ENCODE results near the gene ELF1.

ELF1 gene

GRCh38 chr13:41061914-41062837 lies 43.1 kb upstream of the ELF1 start:
- peak overlapping the region; percentile 95 for H3K27ac ChIP-seq (ENCODE audit: low read depth, low read length)

GRCh38 chr13:41061075-41061913 lies 42.2 kb upstream of the ELF1 start, which contains the start of gene WBP4:
WBP4 (plus strand) TSS chr13:41061509; CDS start chr13:41061674, 165 bp downstream.
- TF ChIP-seq CTCF (IDR thresholded peaks at IDR 0.05; ENCODE audit: insufficient read depth, low read length, poor library complexity, severe bottlenecking) (no peak), EZH2phosphoT487 (conservative IDR thresholded peaks at IDR 0.05; ENCODE audit: low read length) (no peak)
- peak within 1 kb of the TSS; percentile 96 for H3K4me2 ChIP-seq (ENCODE audit: low read depth, low read length, poor library complexity, severe bottlenecking)
- H4K20me1 ChIP-seq (ENCODE audit: low read depth, low read length) = no peaks in the 10 kb centered on the region
- no peaks in the 10 kb centered on the region for H3K9me2 ChIP-seq (replicated peaks; ENCODE audit: insufficient read depth, low read length)
- peaks cover 77% of the 10 kb centered on the region for H3K79me2 ChIP-seq (ENCODE audit: insufficient read depth, low read length)
- H3K9ac ChIP-seq (ENCODE audit: low read length) = peak within 1 kb of the TSS; percentile 91
- peak within 1 kb of the TSS; percentile 95 for H3K27ac ChIP-seq (ENCODE audit: low read depth, low read length)
- peaks cover 29% of the 10 kb centered on the region for H3F3A ChIP-seq (ENCODE audit: insufficient read depth)
- H3K36me3 ChIP-seq (ENCODE audit: low read length) = peaks cover 31% of the 10 kb centered on the region
- no peaks in the 10 kb centered on the region for H3K27me3 ChIP-seq (ENCODE audit: low read length)
- H3K9me3 ChIP-seq (ENCODE audit: insufficient read depth, low read length) = no peaks in the 10 kb centered on the region
- peak within 1 kb of the TSS; percentile 98 for H3K4me3 ChIP-seq (ENCODE audit: insufficient read depth, low read length, poor library complexity, severe bottlenecking)
- peak within 1 kb of the TSS; percentile 79 for H2AFZ ChIP-seq (ENCODE audit: low read depth, low read length, severe bottlenecking)

More at GRCh38 chr13:41061914-41062837, 43.1 kb upstream of the ELF1 start:
- H3K9me3 ChIP-seq (ENCODE audit: insufficient read depth, low read length) = no peaks in the 10 kb centered on the region
- no peaks in the 10 kb centered on the region for H4K20me1 ChIP-seq (ENCODE audit: low read depth, low read length)
- H3K4me2 ChIP-seq (ENCODE audit: low read depth, low read length, poor library complexity, severe bottlenecking) = peak overlapping the region; percentile 96
- peaks cover 68% of the 10 kb centered on the region for H3K79me2 ChIP-seq (ENCODE audit: insufficient read depth, low read length)
- peaks cover 29% of the 10 kb centered on the region for H3F3A ChIP-seq (ENCODE audit: insufficient read depth)
- H3K4me3 ChIP-seq (ENCODE audit: insufficient read depth, low read length, poor library complexity, severe bottlenecking) = peak overlapping the region; percentile 98
- H2AFZ ChIP-seq (ENCODE audit: low read depth, low read length, severe bottlenecking) = peak overlapping the region; percentile 79
- H3K9me2 ChIP-seq (replicated peaks; ENCODE audit: insufficient read depth, low read length) = no peaks in the 10 kb centered on the region
- no peaks in the 10 kb centered on the region for H3K27me3 ChIP-seq (ENCODE audit: low read length)
- H3K9ac ChIP-seq (ENCODE audit: low read length) = peak overlapping the region; percentile 91
- no peak for TF ChIP-seq CTCF (IDR thresholded peaks at IDR 0.05; ENCODE audit: insufficient read depth, low read length, poor library complexity, severe bottlenecking)
- no peak for TF ChIP-seq EZH2phosphoT487 (conservative IDR thresholded peaks at IDR 0.05; ENCODE audit: low read length)
- peaks cover 32% of the 10 kb centered on the region for H3K36me3 ChIP-seq (ENCODE audit: low read length)

- TF ChIP-seq CTCF (IDR thresholded peaks at IDR 0.05; ENCODE audit: insufficient read depth, low read length, poor library complexity, severe bottlenecking) (no peak), EZH2phosphoT487 (conservative IDR thresholded peaks at IDR 0.05; ENCODE audit: low read length) (no peak)
- Histone ChIP-seq H3K27ac (ENCODE audit: low read depth, low read length) (peak overlapping the region; percentile 95), H3K27me3 (ENCODE audit: low read length) (no peaks in the 10 kb centered on the region), H3F3A (ENCODE audit: insufficient read depth) (peaks cover 29% of the 10 kb centered on the region), H3K36me3 (ENCODE audit: low read length) (peaks cover 26% of the 10 kb centered on the region), H3K9me2 (replicated peaks; ENCODE audit: insufficient read depth, low read length) (no peaks in the 10 kb centered on the region), H2AFZ (ENCODE audit: low read depth, low read length, severe bottlenecking) (peak overlapping the region; percentile 79), H3K9ac (ENCODE audit: low read length) (peak overlapping the region; percentile 91), H4K20me1 (ENCODE audit: low read depth, low read length) (no peaks in the 10 kb centered on the region), H3K4me3 (ENCODE audit: insufficient read depth, low read length, poor library complexity, severe bottlenecking) (peak overlapping the region; percentile 98), H3K79me2 (ENCODE audit: insufficient read depth, low read length) (peaks cover 83% of the 10 kb centered on the region), H3K9me3 (ENCODE audit: insufficient read depth, low read length) (no peaks in the 10 kb centered on the region), H3K4me2 (ENCODE audit: low read depth, low read length, poor library complexity, severe bottlenecking) (peak overlapping the region; percentile 96)
These were observed 41.6 kb upstream of the ELF1 start for GRCh38 chr13:41060724-41061074.

Data from SU-DHL-6 (cell line).